Measurements from ENCODE around the gene BTLA.
"Not testable (repeated sequence)": the region's sequence is repeated elsewhere in the genome, so short reads cannot be mapped to it uniquely, and the experiment has no call there.

Gene BTLA, protein sequence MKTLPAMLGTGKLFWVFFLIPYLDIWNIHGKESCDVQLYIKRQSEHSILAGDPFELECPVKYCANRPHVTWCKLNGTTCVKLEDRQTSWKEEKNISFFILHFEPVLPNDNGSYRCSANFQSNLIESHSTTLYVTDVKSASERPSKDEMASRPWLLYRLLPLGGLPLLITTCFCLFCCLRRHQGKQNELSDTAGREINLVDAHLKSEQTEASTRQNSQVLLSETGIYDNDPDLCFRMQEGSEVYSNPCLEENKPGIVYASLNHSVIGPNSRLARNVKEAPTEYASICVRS

DNA sequence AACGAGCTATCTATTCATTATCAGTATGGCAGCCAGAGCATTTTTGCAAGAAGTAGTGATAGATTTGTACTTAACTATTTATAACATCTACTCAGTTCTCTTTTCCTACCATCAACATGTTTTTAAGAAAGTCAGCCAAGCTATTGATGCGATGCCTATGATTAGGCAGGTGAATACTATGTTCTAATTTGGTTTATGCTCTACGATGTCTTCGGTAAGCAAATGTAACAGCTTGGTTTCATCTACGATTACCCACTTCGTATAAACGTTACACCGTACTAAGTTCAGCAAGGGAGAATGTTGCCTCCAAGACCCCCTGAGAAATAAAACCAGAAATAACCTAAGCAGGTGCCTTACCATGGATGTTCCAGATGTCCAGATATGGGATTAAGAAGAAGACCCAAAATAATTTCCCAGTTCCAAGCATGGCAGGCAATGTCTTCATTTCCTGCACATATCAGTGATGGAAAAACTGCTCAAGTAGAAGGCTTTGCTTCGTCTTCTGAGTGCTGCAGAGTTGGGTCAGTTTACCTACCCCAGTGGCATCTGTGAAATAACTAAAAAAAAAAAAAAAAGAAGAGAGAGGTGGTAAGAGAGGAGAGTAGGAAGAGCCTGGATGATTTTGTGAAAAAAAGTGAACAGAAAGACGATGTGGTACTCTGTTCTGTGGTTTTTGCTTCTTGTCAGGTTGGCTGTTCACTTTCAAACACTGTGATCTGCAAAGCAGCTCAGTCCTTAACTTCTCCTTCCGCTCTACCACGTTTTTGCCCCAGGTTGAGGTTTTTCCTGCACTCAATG, at the start of gene BTLA:
Gene BTLA, minus strand, starts transcription at position 559 of the 798 bp plus-strand sequence. Its CDS starts 114 bp downstream, at position 445.
- H3K4me1 ChIP-seq (ENCODE audit: insufficient read depth, low read length): no peaks in the 10 kb centered on the region
- H3K36me3 ChIP-seq (ENCODE audit: insufficient read depth, low read length): no peaks in the 10 kb centered on the region
- no peaks in the 10 kb centered on the region for H3K9me3 ChIP-seq (ENCODE audit: control insufficient read depth, insufficient read depth, low read length)
- no peak within 1 kb of the TSS for H3K9ac ChIP-seq (ENCODE audit: low read depth, low read length)

DNA sequence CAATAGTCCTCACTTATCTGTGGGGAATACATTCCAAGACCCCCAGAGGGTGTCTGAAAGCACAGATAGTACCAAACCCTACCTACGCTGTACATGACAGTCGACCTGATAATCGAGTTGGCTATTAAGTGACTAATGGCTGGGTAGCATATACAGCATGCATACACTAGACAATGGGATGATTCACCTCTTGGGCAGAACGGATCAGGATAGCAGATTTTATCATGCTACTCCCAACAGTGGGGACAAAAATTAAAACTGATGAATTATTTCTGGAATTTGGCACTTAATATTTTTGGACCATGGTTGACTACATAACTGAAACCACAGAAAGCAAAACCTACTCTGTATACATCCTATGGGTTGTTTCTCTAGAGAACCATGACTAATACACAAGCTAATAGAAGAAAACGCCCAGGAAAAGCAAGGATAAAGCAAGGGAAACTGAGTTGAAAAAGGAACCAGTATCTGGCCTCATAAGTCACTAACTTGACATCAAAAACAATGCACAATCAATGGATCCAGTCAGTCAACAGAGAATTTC, 47.0 kb upstream of the BTLA start:
- Histone ChIP-seq H3K4me1 (ENCODE audit: insufficient read depth, low read length) (no peaks in the 10 kb centered on the region), H3K9ac (ENCODE audit: low read depth, low read length) (no peak overlapping the region), H3K9me3 (ENCODE audit: control insufficient read depth, insufficient read depth, low read length) (no peaks in the 10 kb centered on the region), H3K36me3 (ENCODE audit: insufficient read depth, low read length) (no peaks in the 10 kb centered on the region; the same call in 1 of the 2 replicates)

DNA sequence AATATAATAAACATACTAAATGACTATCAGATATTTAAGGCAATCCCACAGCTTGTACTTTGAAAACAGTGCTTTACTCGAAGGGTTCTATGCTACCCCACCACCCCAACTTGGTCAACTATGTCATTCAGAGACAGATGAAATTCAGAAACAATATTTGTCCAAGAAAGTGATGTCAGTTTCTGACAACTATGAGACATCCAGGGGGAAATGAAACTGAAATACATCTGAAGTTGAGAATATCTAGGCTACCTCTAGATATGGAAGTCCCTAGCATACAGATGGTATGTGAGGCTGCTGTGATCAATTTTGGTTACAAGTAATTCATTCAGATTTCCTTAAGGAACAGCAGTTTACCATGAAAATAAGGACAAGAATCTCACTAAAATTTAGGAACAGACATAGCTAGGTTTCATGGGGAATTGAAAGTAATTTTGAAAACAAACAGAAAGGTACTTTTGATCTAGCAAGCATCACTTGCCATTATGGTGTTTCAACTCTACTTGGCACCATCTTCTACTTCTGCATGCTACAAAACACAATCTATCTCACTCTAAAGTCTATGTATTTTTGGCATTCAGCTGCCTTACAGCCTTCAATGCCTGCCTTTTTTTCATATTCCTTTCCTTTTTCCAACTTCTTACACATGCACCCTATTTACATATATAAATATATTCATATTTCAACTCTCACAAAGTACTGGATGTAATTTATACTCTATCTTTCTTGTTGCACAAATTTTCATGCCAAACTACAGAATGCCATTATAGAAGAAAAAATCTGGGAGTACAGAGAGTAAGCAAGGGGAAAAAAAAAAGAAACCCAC, 40.8 kb upstream of the BTLA start:
- H3K9ac ChIP-seq (ENCODE audit: low read depth, low read length): no peak overlapping the region
- H3K9me3 ChIP-seq (ENCODE audit: control insufficient read depth, insufficient read depth, low read length): no peaks in the 10 kb centered on the region
- peaks cover 2% of the 10 kb centered on the region; the same call in 1 of the 2 replicates for H3K36me3 ChIP-seq (ENCODE audit: insufficient read depth, low read length)
- no peaks in the 10 kb centered on the region for H3K4me1 ChIP-seq (ENCODE audit: insufficient read depth, low read length)

DNA sequence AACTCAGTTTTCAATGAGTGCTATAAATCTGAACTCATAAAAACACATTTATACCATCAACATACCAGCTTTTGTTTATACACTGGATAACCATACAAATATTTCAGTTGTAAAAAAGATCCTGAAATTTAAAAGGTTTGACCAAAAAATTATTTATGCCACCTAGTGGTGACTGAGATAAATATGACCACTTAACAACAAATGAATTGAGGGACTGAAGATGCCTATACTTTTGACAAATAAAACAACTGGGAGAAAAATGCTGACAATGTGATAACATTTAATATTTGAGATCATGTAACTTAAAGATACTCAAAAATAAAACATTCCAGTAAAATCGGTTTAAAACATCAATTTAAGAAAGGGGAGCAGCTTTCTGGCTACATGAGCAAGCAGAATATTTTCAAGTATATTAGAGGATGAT, 32.1 kb upstream of the BTLA start:
- H3K9me3 ChIP-seq (ENCODE audit: control insufficient read depth, insufficient read depth, low read length): no peaks in the 10 kb centered on the region
- H3K9ac ChIP-seq (ENCODE audit: low read depth, low read length): no peak overlapping the region
- H3K4me1 ChIP-seq (ENCODE audit: insufficient read depth, low read length): no peaks in the 10 kb centered on the region
- H3K36me3 ChIP-seq (ENCODE audit: insufficient read depth, low read length): no peaks in the 10 kb centered on the region; the same call in 1 of the 2 replicates

DNA sequence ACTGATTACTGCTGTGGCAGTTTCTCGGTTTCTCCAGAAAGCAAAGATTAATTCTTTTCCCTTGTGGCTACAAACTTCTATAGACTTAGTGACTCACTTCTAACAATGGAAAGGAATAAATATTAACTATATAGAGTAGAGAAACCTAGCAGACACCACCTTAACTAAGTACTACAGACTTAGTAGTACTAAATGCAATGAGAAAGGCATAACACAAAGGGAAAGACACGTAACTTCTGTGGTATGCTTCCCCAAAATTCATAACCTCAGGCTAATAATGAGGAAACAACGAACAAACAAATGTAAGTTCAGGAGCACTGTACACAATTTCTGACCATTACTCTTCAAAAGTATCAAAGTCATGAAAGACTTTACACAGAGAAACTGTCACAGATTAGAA, 31.3 kb upstream of the BTLA start:
- no peak overlapping the region for H3K9ac ChIP-seq (ENCODE audit: low read depth, low read length)
- no peaks in the 10 kb centered on the region; the same call in 1 of the 2 replicates for H3K36me3 ChIP-seq (ENCODE audit: insufficient read depth, low read length)
- H3K9me3 ChIP-seq (ENCODE audit: control insufficient read depth, insufficient read depth, low read length): no peaks in the 10 kb centered on the region
- no peaks in the 10 kb centered on the region for H3K4me1 ChIP-seq (ENCODE audit: insufficient read depth, low read length)

DNA sequence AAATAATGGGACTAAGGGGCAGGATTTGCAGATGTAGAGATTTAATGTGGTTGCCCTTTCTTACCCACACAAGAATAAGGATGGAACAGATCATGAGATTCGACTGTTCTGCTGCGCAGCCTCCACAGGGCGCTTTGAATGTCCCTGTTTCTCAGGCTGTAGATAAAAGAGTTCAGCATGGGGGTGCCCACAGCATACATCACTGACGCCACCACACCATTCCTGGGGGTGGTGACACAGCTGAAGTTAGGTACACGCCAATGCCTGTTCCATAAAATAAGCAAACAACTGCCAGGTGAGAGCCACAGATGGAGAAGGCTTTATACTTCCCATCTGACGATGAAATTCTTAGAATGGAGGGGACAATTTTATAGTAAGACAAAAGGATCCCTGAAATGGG, 24.9 kb upstream of the BTLA start:
- H3K4me1 ChIP-seq (ENCODE audit: insufficient read depth, low read length); H3K36me3 ChIP-seq (ENCODE audit: insufficient read depth, low read length); H3K9me3 ChIP-seq (ENCODE audit: control insufficient read depth, insufficient read depth, low read length); H3K9ac ChIP-seq (ENCODE audit: low read depth, low read length): not testable (repeated sequence)

DNA sequence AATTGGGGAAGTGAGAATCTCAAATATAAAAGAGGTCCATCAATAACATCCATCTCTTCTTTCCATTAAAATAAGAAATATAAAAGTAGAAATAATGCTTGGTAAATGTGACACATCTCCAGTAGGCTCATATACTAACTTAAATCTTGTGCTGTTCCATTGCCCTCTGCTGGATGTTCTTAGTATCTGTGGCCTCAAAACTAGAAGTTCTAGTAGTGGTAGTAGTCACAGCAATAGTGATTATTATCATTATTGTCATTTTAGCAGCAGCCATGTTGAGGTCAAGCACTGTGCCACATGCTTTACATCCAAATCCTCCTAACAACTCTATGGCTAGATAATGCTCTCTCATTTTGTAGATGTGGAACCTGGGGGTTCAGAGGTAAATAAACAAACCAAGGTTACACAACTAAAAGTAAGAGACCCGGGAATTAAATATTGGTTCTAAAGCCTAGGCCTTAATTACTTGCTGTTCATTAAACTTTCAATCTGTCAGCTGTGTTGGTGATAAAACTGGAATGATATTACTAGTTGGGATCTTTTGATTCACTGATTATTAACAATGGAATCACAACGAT, 20.2 kb upstream of the BTLA start:
- peaks cover 3% of the 10 kb centered on the region; the same call in 1 of the 2 replicates for H3K4me1 ChIP-seq (ENCODE audit: insufficient read depth, low read length)
- H3K36me3 ChIP-seq (ENCODE audit: insufficient read depth, low read length): no peaks in the 10 kb centered on the region
- no peak overlapping the region for H3K9ac ChIP-seq (ENCODE audit: low read depth, low read length)
- no peaks in the 10 kb centered on the region; the same call in 1 of the 2 replicates for H3K9me3 ChIP-seq (ENCODE audit: control insufficient read depth, insufficient read depth, low read length)

DNA sequence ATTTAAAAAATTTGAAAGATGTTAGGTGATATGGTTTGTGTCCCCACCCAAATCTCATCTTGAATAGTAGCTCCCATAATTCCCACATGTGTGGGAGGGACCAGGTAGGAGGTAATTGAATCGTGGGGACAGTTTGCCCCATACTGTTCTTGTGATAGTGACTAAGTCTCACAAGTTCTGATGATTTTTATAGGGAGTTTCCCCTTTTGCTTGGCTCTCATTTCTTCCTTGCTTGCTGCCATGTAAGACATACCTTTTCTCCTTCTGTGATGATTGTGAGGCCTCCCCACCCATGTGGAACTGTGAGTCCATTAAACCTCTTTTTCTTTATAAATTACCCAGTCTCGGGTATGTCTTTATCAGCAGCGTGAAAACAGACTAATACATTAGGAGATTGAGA, 19.7 kb upstream of the BTLA start:
- H3K36me3 ChIP-seq (ENCODE audit: insufficient read depth, low read length); H3K4me1 ChIP-seq (ENCODE audit: insufficient read depth, low read length); H3K9ac ChIP-seq (ENCODE audit: low read depth, low read length); H3K9me3 ChIP-seq (ENCODE audit: control insufficient read depth, insufficient read depth, low read length): not testable (repeated sequence)

DNA sequence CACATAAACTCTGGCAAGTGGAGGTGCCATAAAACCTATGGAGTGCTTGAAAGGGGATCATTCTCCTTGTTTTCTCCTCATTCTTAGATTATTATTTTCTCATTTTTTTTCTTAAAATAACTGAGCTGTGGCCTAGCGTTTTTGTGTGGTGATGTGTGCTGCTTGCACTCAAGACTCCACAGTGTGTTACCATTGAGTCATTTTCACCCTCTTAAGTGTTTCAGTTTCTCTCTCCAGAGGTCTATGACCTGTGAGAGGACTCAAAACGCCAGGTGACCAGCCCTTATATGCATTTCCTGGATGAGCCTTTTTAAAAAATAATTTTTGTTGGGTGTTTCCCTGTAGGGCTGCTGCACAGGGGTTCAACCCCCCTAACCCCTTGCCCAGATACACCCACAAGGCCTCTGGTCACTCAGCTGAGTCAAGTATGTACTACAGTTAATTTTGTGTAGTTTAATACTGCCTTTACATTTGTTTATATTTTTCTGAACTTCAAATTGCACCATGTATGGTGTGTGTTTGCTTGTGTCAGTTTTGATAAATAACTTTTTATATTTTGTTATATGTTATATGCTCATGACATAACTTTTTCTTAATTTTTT, 15.4 kb upstream of the BTLA start:
- peaks cover 21% of the 10 kb centered on the region; the same call in 1 of the 2 replicates for H3K9me3 ChIP-seq (ENCODE audit: control insufficient read depth, insufficient read depth, low read length)

DNA sequence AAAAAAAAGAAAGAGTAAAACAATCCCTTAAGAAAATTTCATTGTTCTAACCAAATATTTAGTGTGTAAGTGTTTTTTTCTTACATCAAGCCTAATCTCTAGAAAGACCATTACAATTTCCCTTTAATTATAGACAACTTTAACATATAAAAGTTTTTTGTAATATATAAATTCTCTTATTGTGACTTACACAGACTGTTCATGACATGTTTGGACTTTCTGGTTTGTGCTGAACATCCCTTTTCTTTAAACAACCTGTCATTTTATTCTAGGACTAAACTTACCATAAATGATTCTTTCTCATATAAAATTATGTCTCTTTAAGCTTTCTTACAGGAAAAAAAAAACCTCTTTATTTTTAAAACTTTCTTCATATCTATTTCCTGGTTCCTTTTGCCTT, 13.0 kb upstream of the BTLA start:
- Histone ChIP-seq H3K9me3 (ENCODE audit: control insufficient read depth, insufficient read depth, low read length) (peaks cover 21% of the 10 kb centered on the region; the same call in 1 of the 2 replicates), H3K9ac (ENCODE audit: low read depth, low read length) (no peak overlapping the region), H3K4me1 (ENCODE audit: insufficient read depth, low read length) (no peaks in the 10 kb centered on the region; the same call in 1 of the 2 replicates), H3K36me3 (ENCODE audit: insufficient read depth, low read length) (no peaks in the 10 kb centered on the region)

More for the DNA sequence above, 15.4 kb upstream of the BTLA start:
- H3K4me1 ChIP-seq (ENCODE audit: insufficient read depth, low read length): no peaks in the 10 kb centered on the region; the same call in 1 of the 2 replicates
- no peak overlapping the region for H3K9ac ChIP-seq (ENCODE audit: low read depth, low read length)
- H3K36me3 ChIP-seq (ENCODE audit: insufficient read depth, low read length): no peaks in the 10 kb centered on the region

DNA sequence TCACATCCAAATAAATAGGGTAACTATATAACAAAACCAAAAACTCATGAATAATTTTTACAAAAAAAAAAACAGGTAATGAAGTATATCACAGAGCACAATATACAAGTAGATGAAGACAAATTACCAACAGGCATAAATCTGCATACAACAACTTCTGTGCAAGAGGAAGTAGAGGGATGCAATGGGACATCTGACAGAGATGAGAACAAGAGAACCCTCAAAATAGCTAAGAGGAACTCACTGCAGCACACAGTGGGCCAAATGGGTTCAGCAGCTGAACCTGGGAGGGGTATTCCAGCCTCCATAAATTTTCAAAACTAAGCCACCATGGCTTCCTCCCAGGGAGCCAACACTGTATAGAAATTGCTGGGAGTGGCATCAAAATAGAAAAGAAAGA, 9.6 kb upstream of the BTLA start:
- Histone ChIP-seq H3K9me3 (ENCODE audit: control insufficient read depth, insufficient read depth, low read length) (peaks cover 20% of the 10 kb centered on the region; the same call in 1 of the 2 replicates), H3K4me1 (ENCODE audit: insufficient read depth, low read length) (no peaks in the 10 kb centered on the region), H3K9ac (ENCODE audit: low read depth, low read length) (no peak overlapping the region), H3K36me3 (ENCODE audit: insufficient read depth, low read length) (no peaks in the 10 kb centered on the region)

DNA sequence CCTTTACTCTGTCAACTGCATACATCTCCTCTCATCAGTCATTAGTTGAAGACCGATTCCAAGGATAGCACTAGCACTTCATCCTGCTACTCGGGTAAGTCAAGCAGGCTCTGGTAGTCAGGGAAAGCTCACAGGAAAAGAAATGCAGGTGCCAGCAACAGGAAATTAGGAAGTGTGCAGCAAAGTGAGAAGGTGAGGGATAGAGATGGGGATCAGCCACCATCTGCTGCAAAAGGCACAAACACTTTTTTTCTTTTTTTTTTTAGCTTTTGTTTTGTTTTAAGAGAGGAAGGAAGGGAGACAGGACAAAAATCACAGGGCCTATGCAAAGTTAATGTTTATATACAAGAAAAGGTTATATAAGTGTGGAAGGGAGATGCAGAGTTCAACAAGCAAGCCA, 9.0 kb upstream of the BTLA start:
- Histone ChIP-seq H3K9ac (ENCODE audit: low read depth, low read length) (no peak overlapping the region), H3K4me1 (ENCODE audit: insufficient read depth, low read length) (no peaks in the 10 kb centered on the region), H3K9me3 (ENCODE audit: control insufficient read depth, insufficient read depth, low read length) (peaks cover 16% of the 10 kb centered on the region; the same call in 1 of the 2 replicates), H3K36me3 (ENCODE audit: insufficient read depth, low read length) (no peaks in the 10 kb centered on the region)

DNA sequence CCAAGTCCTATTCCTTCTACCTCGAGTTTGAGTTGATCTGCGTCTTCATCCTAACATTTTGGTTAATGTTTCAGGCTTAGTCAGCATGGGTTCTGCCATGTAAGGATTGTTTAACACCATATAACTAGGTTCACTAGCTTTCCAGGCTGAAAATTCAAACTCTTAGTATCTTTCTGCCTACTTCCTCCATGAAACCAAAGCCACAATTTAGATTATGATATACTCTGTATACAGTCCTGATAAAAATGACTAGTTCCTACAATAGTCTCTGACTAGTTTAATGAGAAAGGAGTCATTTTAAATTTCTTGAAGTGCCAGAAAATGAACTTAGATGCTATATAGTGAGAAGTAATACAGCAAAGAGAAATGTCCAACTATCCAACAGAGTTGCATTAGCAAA, 6.6 kb upstream of the BTLA start:
- no peaks in the 10 kb centered on the region for H3K36me3 ChIP-seq (ENCODE audit: insufficient read depth, low read length)
- peaks cover 4% of the 10 kb centered on the region; the same call in 1 of the 2 replicates for H3K9me3 ChIP-seq (ENCODE audit: control insufficient read depth, insufficient read depth, low read length)
- H3K9ac ChIP-seq (ENCODE audit: low read depth, low read length): no peak overlapping the region
- H3K4me1 ChIP-seq (ENCODE audit: insufficient read depth, low read length): no peaks in the 10 kb centered on the region
